Loucy (cell line): ENCODE measurements around the gene B3GAT1.

Experiments used
- H2AFZ ChIP-seq: fragments of 200-600 bp; sonication (generic); 2 replicates; pipeline ENCODE4 v1.6.0; 2016; ENCODE audit warnings: antibody characterized with exemption, mild to moderate bottlenecking, low read length, moderate library complexity
- H3F3A ChIP-seq: fragments of 200-600 bp; 2 replicates; pipeline ENCODE4 v1.6.0; 2016; ENCODE audit warnings: antibody characterized with exemption, low read depth, mild to moderate bottlenecking
- H3K27me3 ChIP-seq: fragments of 200-600 bp; sonication (generic); 2 replicates; pipeline ENCODE4 v1.6.1; 2014; ENCODE audit warnings: low read length, mild to moderate bottlenecking; ENCODE audit not compliant: insufficient read depth, poor library complexity, severe bottlenecking
- H3K36me3 ChIP-seq: fragments of 200-600 bp; sonication (generic); 2 replicates; pipeline ENCODE4 v1.6.1; 2016; ENCODE audit warnings: low read length; ENCODE audit not compliant: insufficient read depth
- H3K4me1 ChIP-seq: fragments of 200-600 bp; sonication (generic); 2 replicates; pipeline ENCODE4 v1.5.1; 2014; ENCODE audit warnings: low read length, mild to moderate bottlenecking; ENCODE audit not compliant: insufficient read depth, poor library complexity, severe bottlenecking
- H3K4me2 ChIP-seq: fragments of 200-600 bp; sonication (generic); 2 replicates; pipeline ENCODE4 v1.6.0; 2014; ENCODE audit warnings: antibody characterized with exemption, low read length, low read depth, mild to moderate bottlenecking; ENCODE audit not compliant: poor library complexity, severe bottlenecking
- H3K4me3 ChIP-seq: fragments of 200-600 bp; sonication (generic); 2 replicates; pipeline ENCODE4 v1.5.1; 2014; ENCODE audit warnings: low read length, mild to moderate bottlenecking, mixed read lengths; ENCODE audit not compliant: poor library complexity, severe bottlenecking
- H3K79me2 ChIP-seq: fragments of 200-600 bp; sonication (generic); 2 replicates; pipeline ENCODE4 v1.6.1; 2014; ENCODE audit warnings: low read length; ENCODE audit not compliant: insufficient read depth
- H3K9ac ChIP-seq: fragments of 200-600 bp; sonication (generic); 2 replicates; pipeline ENCODE4 v1.6.0; 2014; ENCODE audit warnings: mild to moderate bottlenecking, low read depth, low read length, moderate library complexity; ENCODE audit not compliant: poor library complexity, severe bottlenecking
- H3K9me2 ChIP-seq: fragments of 200-600 bp; sonication (generic); replicated peaks from 2 replicates; pipeline ENCODE4 v1.6.1; 2016; ENCODE audit warnings: low read depth, low read length, mixed read lengths
- H3K9me3 ChIP-seq: fragments of 200-600 bp; sonication (generic); 2 replicates; pipeline ENCODE4 v1.6.1; 2014; ENCODE audit warnings: mild to moderate bottlenecking, antibody characterized with exemption, low read length, low read depth; ENCODE audit not compliant: insufficient read depth
- H4K20me1 ChIP-seq: fragments of 200-600 bp; sonication (generic); 2 replicates; pipeline ENCODE4 v1.6.0; 2014; ENCODE audit warnings: antibody characterized with exemption, low read length, mild to moderate bottlenecking; ENCODE audit not compliant: insufficient read depth, poor library complexity, severe bottlenecking
- CTCF ChIP-seq: fragments of 200-600 bp; sonication (generic); conservative IDR thresholded peaks from 2 replicates; pipeline ENCODE4 v1.5.1; 2014; ENCODE audit warnings: mild to moderate bottlenecking, antibody characterized with exemption, low read length
- EZH2phosphoT487 ChIP-seq: fragments of 200-600 bp; IDR thresholded peaks from 2 replicates; pipeline ENCODE4 v1.6.1; 2018; ENCODE audit warnings: antibody characterized with exemption, mild to moderate bottlenecking, moderate library complexity, borderline replicate concordance

B3GAT1 gene

GRCh38 chr11:134374171-134374570, 37.9 kb downstream of the B3GAT1 start:
- Histone ChIP-seq H3K79me2 (no peaks in the 10 kb centered on the region), H3K36me3 (no peaks in the 10 kb centered on the region), H4K20me1 (no peaks in the 10 kb centered on the region), H3K4me3 (no peak overlapping the region), H3K27me3 (no peaks in the 10 kb centered on the region), H2AFZ (no peak overlapping the region), H3K9me2 (no peaks in the 10 kb centered on the region), H3K9me3 (peaks cover 14% of the 10 kb centered on the region; the same call in 1 of the 2 replicates), H3K4me1 (no peaks in the 10 kb centered on the region), H3K4me2 (no peak overlapping the region), H3F3A (no peaks in the 10 kb centered on the region), H3K9ac (no peak overlapping the region)
- no peak for TF ChIP-seq CTCF
- TF ChIP-seq EZH2phosphoT487, result no peak

GRCh38 chr11:134373591-134374052, 38.4 kb downstream of the B3GAT1 start:
- Histone ChIP-seq H3K4me3 (no peak overlapping the region), H3K36me3 (no peaks in the 10 kb centered on the region), H3K9me3 (peaks cover 14% of the 10 kb centered on the region; the same call in 1 of the 2 replicates), H3F3A (no peaks in the 10 kb centered on the region), H4K20me1 (no peaks in the 10 kb centered on the region), H3K27me3 (no peaks in the 10 kb centered on the region), H3K4me2 (no peak overlapping the region), H2AFZ (no peak overlapping the region), H3K9me2 (no peaks in the 10 kb centered on the region), H3K79me2 (no peaks in the 10 kb centered on the region), H3K4me1 (no peaks in the 10 kb centered on the region), H3K9ac (no peak overlapping the region)
- no peak for TF ChIP-seq EZH2phosphoT487
- no peak for TF ChIP-seq CTCF

- TF ChIP-seq CTCF (no peak), EZH2phosphoT487 (no peak)
- Histone ChIP-seq H3K9me2 (no peaks in the 10 kb centered on the region), H3K9me3 (peaks cover 14% of the 10 kb centered on the region; the same call in 1 of the 2 replicates), H3K27me3 (no peaks in the 10 kb centered on the region), H3K9ac (no peak overlapping the region), H4K20me1 (no peaks in the 10 kb centered on the region), H3K79me2 (no peaks in the 10 kb centered on the region), H3K4me2 (no peak overlapping the region), H2AFZ (no peak overlapping the region), H3K4me3 (no peak overlapping the region), H3K36me3 (no peaks in the 10 kb centered on the region), H3F3A (no peaks in the 10 kb centered on the region), H3K4me1 (no peaks in the 10 kb centered on the region)
Observed at GRCh38 chr11:134372961-134373360, 39.1 kb downstream of the B3GAT1 start.
